ENCODE data around the gene RFWD3.
A peak's percentile ranks its signal among the peaks of the same experiment; 100 is the strongest.

The RFWD3 gene

DNA sequence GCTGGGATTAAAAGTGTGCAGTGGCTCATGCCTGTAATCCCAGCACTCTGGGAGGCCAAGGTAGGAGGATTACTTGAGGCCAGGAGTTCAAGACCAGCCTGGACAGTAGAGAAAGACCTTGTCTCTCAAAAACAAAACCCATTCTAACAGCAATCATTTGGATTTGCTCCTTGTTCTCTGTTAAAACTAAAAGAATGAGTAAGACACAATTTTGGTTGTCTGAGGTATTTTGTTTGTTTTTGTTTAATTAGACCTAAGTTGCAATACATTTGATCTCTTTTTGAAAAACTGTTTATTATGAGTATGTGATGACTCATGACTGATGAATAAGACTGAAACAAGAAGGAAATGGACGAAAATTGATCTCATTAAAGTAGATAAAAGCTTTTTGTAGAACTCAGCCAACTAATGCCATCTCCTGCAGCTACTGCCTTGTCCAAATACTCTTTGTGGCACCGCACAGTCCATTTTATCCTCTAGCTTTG lies 88.8 kb downstream of the RFWD3 start:
- DNase-seq: peak; percentile 68

DNA sequence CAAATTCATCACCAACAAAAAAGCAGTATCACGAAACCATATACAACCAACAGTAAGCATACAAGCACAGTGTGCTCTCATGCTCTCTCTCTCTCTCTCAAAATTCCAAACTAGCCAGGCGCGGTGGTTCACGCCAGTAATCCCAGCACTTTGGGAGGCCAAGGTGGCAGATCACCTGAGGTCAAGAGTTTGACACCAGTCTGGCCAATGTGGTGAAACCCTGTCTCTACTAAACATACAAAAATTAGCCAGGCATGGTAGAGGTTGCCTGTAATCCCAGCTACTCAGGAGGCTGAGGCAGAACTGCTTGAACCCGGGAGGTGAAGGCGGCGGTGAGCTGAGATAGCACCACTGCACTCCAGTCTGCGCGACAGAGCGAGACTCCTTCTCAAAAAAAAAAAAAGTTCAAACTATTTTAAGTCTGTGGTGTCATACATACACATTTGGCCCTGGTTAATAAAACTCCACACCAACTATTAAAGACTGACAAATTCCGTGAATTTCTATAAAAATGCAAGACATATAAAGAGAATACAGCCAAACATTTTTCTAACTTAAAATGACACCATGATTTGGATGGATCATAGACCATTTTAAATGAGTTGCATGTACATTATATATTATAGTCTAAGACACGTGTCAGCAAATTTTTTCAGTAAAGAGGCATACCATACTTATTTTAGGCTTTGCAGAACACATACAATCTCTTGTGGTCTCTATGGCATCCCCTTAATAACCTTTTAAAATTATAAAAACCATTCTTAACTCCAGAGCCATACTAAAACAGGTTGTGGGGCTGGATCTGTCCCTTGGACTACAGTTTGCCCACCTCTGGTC lies 90.7 kb downstream of the RFWD3 start:
- DNase-seq: no peak

DNA sequence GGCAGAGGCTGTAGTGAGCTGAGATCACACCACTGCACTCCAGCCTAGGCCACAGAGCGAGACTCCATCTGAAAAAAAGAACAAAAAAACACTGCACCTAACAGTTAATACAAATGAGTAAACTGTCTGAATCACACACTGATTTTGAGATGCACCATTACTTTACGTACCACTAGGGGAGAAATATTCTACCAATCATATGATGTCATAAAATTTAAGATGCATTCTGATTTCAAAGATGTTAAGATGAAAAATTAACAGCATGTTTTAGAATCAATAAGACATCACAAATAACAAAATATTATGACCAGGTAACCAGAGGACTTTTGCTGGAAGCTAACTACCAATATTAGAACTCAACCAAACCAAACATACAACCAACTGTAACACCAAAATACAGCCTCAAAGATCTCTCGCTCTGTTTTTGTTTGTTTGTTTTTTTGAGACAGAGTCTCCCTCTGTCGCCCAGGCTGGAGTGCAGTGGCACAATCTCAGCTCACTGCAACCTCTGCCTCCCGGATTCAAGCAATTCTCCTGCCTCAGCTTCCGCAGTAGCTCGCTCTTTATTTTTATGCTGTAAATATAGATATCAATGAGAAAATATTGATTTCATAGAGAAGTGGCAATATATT lies 91.4 kb downstream of the RFWD3 start:
- no peak for DNase-seq

DNA sequence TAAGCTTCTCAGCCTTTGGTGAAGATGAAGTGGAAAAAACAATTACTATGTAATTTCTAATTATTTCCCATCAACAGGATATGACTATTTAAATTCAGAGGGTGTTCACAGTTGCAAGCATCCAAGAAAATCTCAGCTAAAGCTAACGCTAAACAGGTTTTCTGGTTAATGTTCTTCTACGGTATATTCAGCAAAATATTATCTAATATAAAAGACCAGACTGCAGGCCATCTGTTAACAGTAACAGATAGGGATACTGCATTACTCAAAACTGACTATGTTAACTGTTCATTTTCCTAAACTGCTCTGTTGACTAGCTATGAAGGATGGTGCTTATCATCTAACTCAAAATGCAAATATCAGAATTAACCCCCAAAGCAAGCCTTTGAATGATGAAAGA lies 92.5 kb downstream of the RFWD3 start:
- no peak for DNase-seq

DNA sequence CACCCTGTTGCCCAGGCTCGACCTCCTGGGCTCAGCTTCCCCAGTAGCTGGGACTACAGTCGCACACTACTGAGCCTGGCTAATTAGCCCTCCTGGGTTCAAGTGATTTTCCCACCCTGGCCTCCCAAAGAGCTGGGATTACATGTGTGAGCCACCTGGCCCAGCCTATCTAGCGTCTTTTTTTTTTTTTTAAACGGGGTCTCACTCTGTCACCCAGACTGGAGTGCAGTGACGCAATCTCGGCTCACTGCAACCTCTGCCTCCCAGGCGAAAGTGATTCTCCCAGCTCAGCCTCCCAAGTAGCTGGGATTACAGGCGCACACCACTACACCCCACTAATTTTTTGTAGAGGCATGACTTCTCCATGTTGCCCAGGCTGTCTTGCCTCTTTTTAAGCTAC lies 93.1 kb downstream of the RFWD3 start:
- DNase-seq: no peak
